NCI-H2081 treated with DMSO at 0.1 percent for 48 hours (cell line): ENCODE measurements around the gene DBP.
A peak's percentile ranks its signal among the peaks of the same experiment; 100 is the strongest.
"Not testable (repeated sequence)": the region's sequence is repeated elsewhere in the genome, so short reads cannot be mapped to it uniquely, and the experiment has no call there.

Experiments used
- DNase-seq: peaks from one replicate; lab custom pipeline; 2025; lab: John Stamatoyannopoulos, UW

DBP gene

DNA sequence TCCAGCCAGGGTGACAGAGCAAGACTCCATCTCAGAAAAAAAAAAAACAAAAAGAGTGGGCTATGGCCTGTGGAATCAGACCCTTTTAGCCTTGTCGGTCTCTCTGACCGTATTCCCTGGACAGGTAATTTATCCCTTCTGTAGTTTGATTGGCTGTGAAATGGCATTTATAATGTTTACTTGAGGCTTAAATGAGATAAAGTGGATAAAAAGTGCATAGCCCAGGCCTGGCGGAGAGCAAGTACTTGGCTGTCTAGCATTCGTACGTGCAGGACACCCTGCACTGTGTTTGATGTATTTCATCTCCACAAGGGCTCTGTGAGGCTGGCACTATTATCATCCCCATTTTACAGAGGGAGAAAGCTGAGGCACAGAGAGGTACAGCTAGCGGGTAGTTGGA, 28.6 kb upstream of the DBP start:
- no peak for DNase-seq

DNA sequence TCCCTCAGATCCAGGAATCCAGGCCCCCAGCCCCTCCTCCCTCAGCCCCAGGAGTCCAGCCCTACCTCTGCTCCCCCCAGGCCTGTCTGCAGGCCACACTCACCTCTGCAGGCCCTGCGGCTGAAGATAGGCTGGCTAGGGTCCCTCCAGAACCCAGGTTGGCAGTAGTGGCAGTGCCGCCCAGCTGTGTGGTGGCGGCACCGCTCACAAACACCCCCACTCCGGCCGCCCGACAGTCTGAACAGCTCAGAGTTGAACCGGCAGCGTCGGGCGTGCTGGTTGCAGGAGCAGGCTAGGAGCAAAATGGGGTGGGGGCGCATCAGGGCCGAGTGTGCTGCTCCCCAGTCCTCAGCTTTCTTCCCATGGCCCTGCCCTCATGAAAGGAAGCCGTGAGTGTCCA, 27.3 kb upstream of the DBP start:
- DNase-seq: no peak

DNA sequence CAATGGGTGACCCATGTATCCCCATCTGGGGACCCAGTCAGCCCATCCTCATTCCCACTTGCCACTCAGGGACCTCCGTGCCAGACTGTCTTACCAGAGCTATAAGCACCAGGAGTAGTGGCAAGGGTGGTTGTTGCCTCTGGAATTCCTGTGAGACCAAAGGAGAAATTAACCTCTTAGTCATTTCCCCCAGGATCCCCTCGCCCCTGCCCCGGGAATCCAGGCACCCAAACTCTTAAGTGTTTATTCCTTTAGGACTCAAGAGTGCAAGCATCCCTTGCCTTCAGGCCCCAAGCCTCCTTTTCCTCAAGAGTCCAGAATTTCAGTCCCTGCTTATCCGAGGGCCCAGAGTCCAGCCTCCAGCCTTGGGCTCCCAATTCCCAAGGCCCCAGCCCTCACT, 26.5 kb upstream of the DBP start:
- DNase-seq: no peak

DNA sequence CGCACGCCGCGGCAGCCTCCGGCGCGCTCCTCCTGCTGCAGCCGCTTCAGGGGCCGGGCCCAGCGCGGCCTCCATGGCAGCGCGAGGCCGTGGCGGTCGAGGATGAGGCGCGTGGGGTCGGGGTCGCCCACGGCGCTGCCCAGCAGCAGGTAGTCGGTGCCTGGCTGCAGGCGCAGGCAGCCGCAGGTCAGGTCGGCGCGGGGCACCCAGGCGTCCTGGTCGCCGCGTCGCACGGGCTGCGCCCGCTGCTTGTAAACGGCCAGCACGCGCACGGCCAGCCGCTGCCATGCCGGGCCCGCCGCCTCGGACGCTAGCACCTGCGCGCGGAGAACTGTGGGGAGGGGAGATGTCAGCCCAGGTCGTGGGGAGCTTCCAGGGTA, 24.5 kb upstream of the DBP start:
- no peak for DNase-seq

DNA sequence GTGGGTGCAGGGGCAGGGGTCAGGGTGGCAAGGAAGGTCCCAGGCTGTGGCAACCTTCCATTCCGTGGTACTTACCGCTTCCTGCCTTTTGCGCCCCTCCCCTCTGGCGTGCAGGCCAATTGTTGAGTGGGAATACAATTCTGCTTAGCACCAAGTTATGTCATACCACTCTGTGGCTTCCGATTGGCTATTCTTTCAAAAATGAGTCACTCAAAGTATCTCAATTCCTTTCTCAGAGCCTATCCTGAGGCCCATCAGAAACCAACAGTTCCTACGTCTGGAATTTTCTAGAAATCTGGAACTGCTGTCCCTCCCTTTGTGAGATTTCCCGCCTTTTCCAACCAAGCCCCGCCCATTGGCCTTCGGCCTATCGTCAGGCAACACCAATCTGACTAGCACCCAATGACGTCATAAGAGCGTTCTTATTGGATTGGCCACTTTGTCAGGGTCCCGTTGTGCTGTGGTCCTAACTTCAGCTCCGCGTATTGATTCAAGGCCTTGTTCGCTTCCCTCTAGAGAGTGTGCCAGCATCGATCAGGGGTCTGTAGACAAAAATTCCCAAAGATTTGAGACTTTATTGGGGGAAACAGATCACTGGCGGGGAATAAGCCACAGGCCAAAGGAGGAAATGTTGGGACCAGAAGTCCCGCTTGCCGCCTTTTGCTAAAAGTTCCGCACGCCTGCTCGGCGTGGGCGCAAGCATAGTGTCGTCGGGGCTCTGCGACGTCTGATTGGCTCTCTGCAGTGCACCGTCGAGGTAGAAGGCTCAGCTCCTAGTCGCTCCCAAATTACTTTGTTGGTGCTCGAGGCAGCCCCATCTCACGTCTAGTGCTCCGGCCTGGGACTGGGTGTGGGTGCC, 23.9 kb upstream of the DBP start:
- peak; percentile 94 for DNase-seq

DNA sequence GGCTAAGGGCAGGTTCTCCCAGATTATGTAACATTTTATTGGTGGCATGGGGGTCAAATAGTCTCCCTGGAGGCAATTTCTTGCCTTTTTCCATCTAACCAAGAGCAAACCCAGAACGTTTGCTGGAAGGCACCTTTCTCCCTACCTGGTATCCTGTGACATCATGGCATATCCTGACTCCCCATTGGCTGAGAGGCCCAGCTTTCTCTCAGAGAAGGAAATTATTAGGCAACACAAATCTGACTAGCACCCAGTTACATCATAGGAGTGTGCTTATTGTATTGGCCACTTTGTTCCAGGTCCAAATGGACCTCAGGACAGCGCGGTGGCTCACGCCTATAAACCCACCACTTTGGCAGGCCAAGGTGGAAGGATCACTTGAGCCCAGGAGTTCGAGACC, 22.6 kb upstream of the DBP start:
- no peak for DNase-seq

DNA sequence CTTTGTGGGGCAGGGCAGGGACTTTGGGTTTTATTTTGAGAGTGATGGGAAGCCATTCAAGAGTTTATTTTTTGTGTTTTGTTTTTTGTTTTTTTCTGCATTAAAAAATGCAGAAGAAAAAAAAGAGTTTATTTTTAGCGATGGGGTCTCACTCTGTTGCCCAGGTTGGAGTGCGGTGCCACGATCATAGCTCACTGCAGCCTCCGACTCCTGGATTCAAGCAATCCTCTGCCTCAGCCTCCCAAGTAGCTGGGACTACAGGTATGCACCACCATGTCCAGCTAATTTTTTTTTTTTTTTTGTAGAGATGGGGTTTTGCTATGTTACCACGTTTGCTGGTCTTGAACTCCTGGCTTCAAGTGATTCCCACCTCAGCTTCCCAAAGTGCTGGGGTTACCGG, 21.3 kb upstream of the DBP start:
- DNase-seq: no peak

DNA sequence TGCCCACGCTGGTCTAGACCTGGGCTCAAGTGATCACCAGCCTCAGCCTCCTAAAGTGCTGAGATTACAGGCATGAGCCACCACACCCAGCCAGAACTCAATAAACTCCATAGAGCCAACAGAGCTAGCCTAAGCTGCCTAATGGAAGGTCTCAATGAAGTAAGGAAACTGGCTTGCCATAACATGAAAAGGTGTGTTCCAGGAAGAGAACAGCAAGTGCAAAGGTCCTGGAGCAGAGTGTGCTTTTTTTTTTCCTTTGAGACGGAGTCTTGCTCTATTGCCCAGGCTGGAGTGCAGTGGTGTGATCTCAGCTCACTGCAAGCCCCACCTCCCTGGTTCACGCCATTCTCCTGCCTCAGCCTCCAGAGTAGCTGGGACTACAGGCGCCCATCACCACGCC, 20.6 kb upstream of the DBP start:
- DNase-seq: not testable (repeated sequence)

DNA sequence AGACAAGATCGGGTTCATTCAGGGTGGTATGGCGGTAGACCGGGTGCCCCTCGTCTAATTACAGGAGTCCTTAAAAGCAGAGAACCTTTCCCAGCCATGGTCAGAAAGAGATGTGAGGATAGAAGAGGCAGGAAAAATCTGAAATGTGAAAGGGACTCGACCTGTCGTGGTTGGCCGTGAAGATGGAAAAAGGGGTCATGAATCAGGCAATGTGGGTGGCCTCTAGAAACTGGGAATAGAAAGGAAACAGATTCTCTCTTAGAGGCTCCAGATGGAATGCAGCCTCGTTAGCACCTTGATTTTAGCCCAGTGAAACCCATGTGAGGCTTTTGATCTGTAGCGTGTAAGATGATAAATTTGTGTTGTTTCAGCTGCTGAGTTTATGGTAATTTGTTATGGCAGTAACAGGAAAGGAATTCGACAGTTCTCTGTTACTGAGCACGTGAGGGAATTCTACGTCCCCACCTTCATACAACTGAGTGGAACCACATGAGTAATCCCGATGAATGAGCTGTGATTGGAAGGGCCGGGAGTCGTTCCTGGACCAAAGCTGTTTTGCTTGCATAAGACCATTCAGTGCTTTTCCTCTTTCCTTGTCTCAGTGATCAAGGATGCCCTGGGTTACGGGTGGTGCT, 19.8 kb upstream of the DBP start:
- no peak for DNase-seq

DNA sequence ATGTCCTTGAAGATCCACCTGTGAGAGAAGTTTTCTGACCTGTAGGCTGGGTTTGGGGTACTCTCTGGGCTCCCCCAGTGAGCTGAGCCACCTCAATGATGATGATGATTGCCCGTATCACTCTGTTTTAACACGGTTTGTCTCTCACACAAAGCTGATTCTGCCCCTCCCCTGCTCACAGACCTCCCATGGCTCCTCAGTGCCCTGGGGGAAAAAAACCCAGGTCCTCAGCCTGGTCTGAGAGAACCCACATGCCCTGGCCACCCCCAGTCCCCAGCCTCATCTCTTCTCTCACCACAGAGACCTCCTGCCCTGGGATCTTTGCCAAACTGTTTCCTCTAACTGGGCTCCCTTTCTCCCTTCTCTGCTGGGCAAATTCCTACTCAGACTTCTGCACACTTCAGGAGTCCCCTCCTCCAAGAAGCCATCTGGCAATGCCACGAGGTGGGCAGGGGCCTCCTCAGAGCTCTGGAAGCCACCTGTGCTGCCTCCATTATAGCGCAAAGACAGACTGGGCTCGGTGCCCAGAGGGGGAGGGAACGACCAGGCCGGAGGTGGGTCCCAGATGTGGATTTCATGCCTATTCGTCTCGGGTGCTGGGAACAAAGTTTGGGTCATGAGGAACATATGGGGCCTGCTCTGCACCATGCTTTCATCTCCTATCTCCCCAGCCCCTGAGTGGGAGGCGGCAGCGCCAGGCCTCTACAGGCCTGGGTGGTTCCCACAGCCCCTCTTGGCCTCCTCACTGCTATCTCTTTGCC, 17.3 kb upstream of the DBP start:
- no peak for DNase-seq

DNA sequence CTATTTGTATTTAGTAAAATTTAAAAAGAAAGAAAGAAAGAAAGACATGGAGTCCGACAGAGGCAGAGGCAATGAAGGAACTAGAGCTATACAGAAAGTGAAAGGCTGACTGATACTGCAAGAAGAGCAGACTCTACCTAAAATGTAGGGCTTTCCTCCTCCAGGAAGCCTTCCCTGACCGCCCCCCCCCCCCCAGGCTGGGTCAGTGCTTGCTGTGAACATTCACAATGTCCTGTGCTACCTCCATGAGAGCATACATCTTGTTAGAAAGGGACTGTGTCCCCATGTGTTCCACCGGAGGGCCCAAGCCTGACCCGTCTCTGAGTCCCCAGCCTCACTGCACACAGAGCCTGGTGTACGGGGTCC, 14.5 kb upstream of the DBP start:
- DNase-seq: no peak

DNA sequence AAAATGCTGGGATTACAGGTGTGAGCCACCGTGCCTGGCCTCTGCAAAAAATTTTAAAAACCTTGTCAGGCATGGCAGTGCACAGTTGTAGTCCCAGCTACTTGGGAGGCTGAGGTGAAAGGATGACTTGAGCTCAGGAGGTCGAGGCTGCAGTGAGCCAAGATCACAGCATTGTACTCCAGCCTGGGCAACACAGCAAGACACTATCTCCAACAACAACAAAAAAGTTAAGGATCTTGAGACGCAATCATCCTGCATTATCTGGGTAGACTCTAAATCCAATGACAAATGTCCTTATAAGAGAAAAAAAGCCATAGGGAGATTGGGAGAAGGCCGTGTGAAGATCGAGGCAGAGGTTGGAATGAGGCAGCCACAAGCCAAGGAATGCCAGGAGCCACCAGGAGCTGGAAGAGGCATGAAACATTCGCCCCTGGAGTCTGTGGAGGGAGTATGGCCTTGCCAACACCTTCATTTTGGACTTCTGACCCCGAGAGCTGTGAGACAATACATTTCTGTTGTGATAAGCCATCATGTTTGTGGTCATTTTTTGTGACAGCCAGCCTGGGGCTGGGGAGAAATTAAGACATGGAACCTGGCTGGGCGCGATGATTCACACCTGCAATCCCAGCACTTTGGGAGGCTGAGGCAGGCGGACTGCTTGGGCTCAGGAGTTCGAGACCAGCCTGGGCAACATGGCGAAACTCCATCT, 13.9 kb upstream of the DBP start:
- DNase-seq: no peak

DNA sequence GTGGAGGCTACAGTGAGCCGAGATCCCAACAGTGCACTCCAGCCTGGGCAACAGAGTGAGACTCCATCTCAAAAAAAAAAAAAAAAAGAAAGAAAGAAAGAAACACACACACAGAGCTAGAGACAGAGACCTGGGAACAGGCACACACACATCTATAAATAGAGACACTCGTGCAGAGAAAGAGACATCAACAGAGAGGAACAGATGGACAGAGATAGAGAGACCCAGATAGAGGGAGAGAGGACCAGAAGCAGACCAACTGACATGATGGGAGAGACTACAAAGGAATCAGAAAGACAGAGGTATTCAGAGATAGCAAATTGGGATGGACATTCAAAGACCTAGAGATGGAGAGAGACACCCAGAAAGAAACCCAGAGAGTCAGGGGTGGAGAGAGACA, 11.0 kb upstream of the DBP start:
- DNase-seq: no peak

DNA sequence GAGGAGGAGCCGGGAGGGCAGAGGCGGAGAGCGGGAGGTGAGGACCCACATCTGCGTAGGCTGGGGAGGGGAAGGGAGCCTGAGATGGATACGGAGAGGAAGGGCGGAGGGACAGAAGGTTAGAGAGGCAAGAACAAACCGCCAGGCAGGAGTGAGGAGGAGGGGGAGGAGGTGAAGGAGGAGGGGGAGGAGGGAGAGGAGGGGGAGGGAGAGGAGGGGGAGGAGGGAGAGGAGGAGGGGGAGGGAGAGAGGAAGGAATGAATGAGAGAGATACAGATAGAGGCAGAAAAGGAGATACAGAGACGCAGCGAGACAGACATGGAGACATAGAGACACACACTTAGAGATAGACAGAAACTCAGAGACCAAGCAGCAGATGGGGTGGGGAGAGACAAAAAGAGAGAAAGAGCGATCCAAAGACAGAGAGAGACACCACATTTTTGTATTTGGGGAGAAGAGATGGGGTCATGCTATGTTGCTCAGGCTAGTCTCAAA, 9.6 kb upstream of the DBP start:
- no peak for DNase-seq

DNA sequence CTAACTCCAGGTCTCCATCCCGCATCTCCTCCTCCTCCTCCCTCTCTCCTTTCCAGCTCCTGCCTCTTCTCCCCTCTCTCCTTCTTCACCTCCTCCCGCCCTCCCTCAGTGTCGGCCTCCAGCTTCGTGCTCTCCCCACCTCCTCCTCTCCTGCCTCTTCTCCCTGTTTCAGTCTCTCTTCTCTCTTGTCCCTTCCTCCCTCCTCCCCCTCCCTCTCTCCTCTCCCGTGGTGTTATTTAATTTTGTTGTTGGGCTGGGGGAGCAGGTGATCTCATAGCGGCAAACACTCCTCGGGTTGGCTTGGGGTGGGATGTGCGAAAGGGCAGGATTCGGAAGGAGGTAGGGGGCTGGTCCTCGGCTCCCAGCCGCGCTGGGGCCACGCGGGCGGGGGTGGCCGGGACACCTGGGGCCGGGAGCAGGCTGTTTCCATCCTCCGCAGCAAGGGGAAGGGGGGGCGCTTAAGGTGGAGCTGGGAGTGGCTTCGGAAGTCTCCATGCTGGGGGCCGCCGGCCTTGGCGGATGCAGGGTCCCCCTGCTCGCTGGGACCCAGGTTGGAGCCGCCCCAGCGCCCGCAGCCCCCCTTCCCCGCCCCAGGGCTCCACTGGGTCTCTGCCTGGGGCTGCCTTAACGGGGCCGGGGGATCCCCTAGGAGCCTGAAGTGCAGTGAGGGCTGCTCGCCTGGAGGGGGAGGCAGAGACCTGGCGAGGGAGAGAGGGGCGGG, 9.0 kb upstream of the DBP start, which contains the start of gene CA11:
Gene CA11 (minus strand): TSS at position 187 of the 721 bp plus-strand sequence. CDS start 555 bp downstream, outside the sequence.
- DNase-seq: no peak

DNA sequence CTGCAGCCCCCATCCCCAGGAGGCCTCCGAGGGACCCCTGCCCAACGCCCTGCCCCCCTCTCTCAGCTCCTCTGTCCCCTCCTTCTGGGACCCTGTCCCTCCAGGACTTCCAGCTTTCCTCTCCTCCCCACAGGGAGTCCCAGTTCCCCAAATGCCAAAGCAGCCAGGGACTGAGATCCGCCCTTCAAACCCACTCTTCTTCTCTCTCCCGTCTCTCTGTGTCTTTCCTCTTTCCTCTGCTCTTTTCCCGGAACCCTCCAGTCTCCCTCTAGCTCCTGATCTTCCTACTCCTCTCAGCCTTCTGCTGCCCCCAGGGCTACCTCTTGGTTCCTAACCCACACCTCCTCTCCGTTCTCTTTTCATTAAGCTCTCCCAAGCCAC, 8.4 kb upstream of the DBP start:
- DNase-seq: no peak

DNA sequence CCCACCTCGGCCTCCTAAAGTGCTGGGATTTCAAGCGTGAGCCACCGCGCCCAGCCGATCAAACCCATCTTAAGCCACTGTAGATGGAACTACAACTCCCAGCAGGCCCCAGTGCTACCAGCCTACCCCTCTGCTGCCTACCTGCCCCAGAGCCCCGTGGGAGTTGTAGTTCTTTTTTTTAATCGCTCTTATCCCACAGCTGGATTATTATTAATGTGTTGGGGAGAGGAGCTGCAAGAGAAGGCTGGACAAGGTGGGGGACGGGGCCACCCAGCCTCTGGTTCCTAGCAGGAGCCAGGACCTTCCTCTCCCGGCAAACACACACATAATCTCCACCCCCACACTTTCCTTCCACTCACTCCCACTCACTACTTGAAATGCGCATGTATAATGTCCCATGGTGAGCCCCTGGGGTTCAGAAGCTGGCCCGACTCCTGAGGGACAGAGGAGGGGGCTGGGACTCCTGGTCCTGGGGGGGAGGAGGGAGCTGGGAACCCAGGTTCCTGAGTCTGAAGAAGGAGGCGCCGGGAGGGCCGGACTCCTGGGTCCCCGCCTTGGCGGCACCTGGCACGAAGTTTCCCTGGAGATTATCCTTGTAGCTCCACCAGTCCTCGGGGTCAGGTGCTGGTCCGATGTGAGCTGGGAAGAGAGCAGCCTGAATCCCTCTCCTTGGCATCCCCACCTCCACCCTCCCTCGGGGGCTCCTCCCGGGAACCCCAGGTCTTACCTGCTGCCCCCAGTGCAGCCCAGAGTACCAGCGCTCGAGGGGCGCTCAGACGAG, 7.8 kb upstream of the DBP start:
- no peak for DNase-seq

DNA sequence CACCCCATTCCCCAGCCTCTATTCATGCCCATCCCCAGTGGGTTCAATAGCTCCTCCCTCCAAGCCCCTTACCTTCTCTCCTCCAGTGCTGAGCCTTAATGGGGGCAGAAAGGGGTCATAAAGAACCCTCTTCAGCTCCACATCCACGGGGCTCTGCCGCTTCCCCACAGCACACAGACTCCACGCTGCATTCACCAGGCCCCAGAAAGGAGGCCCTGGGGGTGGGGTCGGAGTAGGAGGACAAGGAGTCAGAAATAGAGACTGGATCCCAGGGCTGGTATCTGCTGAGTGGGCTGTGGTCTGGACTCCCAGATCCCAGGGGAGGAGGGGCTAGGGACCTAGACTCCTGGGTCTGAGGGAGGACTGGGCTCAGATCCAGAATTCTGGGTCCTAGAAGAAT, 7.2 kb upstream of the DBP start:
- DNase-seq: no peak

DNA sequence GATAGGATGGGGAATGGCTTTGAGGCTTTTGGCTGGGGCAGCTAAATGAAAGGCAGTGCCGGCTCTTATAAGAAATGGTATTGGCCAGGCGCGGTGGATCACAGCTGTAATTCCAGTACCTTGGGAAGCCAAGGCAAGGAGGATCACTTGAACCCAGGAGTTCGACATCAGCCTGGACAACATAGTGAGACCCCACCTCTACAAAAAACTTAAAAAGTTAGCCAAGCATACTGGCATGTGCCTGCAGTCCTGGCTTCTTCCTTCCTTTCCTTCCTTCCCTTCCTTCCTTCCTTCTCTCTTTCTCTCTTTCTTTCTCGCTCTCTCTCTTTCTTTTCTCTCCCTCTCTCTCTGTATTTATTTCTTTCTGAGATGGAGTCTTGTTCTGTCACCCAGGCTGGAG, 5.7 kb upstream of the DBP start:
- no peak for DNase-seq

DNA sequence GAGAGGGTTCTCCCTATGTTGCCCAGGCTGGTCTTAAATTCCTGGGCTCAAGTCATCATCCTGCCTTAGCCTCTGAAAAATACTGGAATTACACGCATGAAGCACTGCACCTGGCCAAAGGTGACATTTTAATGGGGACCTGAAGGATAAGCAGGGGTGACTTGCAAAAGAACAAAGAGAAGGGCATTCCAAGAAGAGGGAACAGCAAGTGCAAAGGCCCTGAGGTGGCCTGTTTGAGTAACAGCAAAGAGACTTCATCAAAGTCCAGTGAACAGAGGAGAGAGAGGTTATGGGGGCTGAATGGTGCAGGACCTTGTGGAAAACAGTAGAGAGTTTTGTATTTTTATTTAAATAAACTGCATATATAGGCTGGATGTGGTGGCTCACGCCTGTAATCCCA, 4.7 kb upstream of the DBP start:
- no peak for DNase-seq
